Choroid plexus epithelial cell (primary cell): ENCODE measurements around the gene TBCA.

Experiments
- DNase-seq: peaks from one replicate; pipeline ENCODE4 v3.0.0-alpha.2; 2010; ENCODE audit warnings: low read depth
- H3K4me3 ChIP-seq: 2 replicates; pipeline ENCODE4 v1.5.1; 2011; ENCODE audit warnings: low read depth, mild to moderate bottlenecking, control low read depth, low read length, moderate library complexity
- CTCF ChIP-seq: conservative IDR thresholded peaks from 2 replicates; pipeline ENCODE4 v1.5.1; 2011; ENCODE audit warnings: low read depth, mild to moderate bottlenecking, control low read depth, inconsistent platforms, low read length, moderate library complexity

TBCA gene

GRCh38 chr5:77641397-77641943 is 134.7 kb downstream of the TBCA start:
- no peak for TF ChIP-seq CTCF
- no peak for DNase-seq
- no peak overlapping the region for H3K4me3 ChIP-seq
